ENCODE data around the gene LINGO3. TPM values are rescaled to one million over a fixed set of nuclear protein-coding genes. Genes with fewer than 3 reads are reported as not detected.

Gene LINGO3
- total and polyA plus RNA-seq, 12 donors: 0.11 TPM; not detected in 11

DNA sequence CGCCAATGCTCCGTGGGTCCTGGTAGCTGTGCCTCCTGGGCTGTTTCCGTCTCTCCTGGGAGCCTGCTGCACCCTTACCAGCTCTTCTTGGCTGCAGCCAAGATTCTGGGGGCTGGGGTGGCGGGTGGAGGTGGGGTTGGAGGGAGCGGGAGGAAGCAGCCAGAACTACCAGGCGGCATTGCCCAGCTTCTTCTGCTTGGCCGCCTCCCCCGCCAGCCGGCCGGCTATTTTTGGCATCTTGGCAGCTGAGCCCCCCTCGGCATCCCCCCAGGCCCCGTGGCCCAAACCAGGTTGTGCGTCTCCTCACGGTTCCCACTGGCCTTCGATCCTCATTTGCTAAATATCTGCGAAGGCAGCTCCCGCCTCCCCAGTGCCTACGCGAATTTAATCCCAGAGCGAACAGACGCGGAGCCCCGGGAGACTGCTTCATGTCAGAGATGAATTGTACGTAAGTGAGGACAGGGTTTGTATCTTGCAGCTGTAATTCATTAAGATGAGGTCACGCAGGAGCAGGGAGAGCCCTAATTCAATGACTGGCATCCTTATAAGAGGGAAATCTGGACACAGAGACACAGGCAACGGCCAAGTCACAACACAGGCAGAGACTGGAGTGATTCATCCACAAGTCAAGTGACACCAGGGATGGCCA is 13.1 kb downstream of the LINGO3 start:
- Histone ChIP-seq H3K4me1 (replicated peaks in 1 of 2) (peaks cover 0 to 22% of the 10 kb centered on the region in 2 donors), H3K9me3 (replicated peaks in 1 of 3) (no peaks in the 10 kb centered on the region), H3K27me3 (peaks cover 27% of the 10 kb centered on the region), H3K36me3 (replicated peaks in 1 of 2) (no peaks in the 10 kb centered on the region), H3K27ac (no peak overlapping the region), H3K4me3 (no peak overlapping the region)
- intact Hi-C loops (cut with DNase I): no loop called here
- peak in 5 of 7 donors; percentile 33 to 82 (median 36) for DNase-seq
- 18 to 33% (median 24%) methylated on average over 18 to 26 of the region's 26 CpGs for WGBS, 4 donors
- no peak for TF ChIP-seq POLR2A (IDR thresholded peaks at IDR 0.05)
- TF ChIP-seq, protein P1, sequence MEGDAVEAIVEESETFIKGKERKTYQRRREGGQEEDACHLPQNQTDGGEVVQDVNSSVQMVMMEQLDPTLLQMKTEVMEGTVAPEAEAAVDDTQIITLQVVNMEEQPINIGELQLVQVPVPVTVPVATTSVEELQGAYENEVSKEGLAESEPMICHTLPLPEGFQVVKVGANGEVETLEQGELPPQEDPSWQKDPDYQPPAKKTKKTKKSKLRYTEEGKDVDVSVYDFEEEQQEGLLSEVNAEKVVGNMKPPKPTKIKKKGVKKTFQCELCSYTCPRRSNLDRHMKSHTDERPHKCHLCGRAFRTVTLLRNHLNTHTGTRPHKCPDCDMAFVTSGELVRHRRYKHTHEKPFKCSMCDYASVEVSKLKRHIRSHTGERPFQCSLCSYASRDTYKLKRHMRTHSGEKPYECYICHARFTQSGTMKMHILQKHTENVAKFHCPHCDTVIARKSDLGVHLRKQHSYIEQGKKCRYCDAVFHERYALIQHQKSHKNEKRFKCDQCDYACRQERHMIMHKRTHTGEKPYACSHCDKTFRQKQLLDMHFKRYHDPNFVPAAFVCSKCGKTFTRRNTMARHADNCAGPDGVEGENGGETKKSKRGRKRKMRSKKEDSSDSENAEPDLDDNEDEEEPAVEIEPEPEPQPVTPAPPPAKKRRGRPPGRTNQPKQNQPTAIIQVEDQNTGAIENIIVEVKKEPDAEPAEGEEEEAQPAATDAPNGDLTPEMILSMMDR (IDR thresholded peaks at IDR 0.05): no peak

DNA sequence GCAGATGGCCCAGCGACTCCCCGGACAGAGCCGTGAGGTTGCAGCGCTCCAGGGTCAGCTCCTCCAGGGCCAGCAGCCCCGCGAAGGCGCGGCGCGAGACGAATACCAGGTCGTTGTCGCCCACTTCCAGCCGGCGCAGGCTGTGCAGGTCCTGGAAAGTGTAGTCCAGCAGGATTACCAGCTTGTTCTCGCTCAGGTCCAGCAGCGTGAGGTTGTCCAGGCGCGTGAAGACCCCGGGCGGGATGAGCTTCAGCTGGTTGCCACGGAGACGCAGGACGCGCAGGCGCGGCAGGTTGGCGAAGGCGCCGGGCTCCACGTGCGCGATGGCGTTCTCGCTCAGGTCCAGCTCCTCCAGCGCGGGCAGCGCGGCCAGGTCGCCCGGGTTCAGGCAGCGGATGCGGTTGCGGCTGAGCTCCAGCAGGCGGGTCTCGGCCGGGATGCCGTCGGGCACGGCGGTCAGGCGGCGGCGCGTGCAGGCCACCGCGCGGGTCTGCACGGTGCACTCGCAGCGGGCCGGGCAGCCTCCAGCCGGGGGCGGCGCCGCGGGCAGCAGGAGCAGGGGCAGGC is 16.7 kb downstream of the LINGO3 start:
- Histone ChIP-seq H3K36me3 (replicated peaks in 1 of 2) (no peaks in the 10 kb centered on the region), H3K4me1 (replicated peaks in 1 of 2) (peaks cover 0 to 22% of the 10 kb centered on the region in 2 donors), H3K9me3 (replicated peaks in 1 of 3) (no peaks in the 10 kb centered on the region), H3K27ac (no peak overlapping the region), H3K27me3 (peaks cover 42% of the 10 kb centered on the region), H3K4me3 (peak overlapping the region in 1 of 4 donors; percentile 47)
- TF ChIP-seq, protein P1 (IDR thresholded peaks at IDR 0.05): no peak
- TF ChIP-seq POLR2A (IDR thresholded peaks at IDR 0.05): no peak
- no peak for DNase-seq
- 0 to 17% (median 5%) methylated on average over 3 to 67 of the region's 67 CpGs for WGBS, 4 donors
- intact Hi-C loops (cut with DNase I): no loop called here

DNA sequence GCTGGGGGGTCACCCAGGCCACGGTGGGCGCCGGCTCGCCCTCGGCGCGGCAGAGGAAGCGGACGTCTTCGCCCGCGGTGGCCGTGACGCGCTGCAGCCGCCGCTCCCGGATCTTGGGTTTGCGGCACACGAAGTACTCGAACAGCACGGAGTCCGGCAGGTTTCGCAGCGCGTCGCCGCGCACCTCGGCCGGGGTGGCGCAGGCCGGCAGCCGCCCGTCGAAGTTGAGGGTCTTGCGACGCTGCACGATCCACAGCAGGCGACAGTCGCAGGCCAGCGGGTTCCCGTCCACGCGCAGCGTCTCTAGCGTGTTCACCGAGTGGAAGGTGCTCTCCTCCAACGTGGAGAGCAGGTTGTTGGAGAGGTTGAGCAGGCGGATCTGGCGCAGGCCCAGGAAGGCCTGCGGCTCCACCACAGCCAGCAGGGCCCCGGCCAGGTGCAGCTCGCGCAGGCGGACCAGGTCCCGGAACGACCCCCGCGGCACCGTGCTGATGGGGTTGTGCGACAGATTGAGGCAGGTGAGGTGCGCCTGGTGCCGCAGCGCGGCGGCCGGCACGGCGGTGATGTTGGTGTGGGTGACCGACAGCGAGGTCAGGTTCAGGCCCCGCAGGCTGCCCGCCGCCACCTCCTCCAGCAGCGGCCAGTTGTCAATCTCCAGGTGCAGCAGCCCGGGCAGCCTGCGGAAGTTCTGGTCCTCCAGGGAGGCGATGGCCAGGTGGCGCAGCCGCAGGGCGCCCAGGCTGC is 17.3 kb downstream of the LINGO3 start:
- Histone ChIP-seq H3K4me1 (replicated peaks in 1 of 2) (peaks cover 0 to 22% of the 10 kb centered on the region in 2 donors), H3K27ac (peak overlapping the region in 1 of 5 donors; percentile 80), H3K9me3 (replicated peaks in 1 of 3) (no peaks in the 10 kb centered on the region), H3K27me3 (peaks cover 38% of the 10 kb centered on the region), H3K4me3 (peak overlapping the region in 1 of 4 donors; percentile 47), H3K36me3 (replicated peaks in 1 of 2) (no peaks in the 10 kb centered on the region)
- intact Hi-C loops (cut with DNase I): no loop called here
- no peak for TF ChIP-seq POLR2A (IDR thresholded peaks at IDR 0.05)
- TF ChIP-seq, protein P1 (IDR thresholded peaks at IDR 0.05): no peak
- no peak for DNase-seq
- WGBS, 4 donors: 0 to 20% (median 4%) methylated on average over 1 to 82 of the region's 82 CpGs

DNA sequence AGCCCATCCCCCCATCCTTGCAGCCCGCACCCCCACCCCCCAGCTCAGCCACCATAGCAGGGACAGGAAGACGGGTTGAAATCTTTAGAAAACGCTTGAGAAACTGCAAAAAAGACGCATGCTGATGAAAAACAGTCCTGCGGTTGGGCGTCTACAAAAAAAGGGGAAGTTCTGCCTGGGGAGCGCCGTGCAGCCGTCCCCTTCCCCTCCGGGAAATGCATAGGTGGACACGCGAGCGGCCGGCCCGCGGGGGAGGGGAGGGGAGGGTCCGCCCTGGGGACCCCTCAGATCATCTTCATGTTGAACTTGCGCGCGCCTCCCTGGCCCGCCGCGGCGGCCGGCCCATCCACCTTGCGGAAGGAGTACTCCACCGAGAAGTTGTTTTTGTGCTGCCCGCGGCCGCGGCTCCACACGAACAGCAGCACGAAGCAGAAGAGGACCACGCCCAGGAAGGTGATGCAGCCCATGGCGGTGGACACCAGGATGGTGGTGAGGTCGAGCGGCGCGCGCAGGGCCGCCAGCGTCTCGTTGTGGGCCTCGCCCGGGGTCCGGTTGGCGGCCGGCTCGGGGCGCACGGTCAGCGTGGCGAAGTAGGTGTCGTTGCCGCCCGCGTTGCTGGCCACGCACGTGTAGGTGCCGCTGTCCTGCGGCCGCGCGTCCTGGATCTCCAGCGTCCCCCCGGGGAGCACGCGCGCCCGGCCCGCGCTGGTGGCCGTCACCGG is 18.1 kb downstream of the LINGO3 start:
- intact Hi-C loops (cut with DNase I): loop anchor here in 1 of 2 donors (10.0 kb wide), 1 partner anchor 95 kb away; no protein-coding TSS in a partner anchor
- DNase-seq: no peak
- WGBS, 4 donors: 1 to 4% (median 2%) methylated on average over 16 to 69 of the region's 74 CpGs
- Histone ChIP-seq H3K36me3 (replicated peaks in 1 of 2) (no peaks in the 10 kb centered on the region), H3K27me3 (peaks cover 40% of the 10 kb centered on the region), H3K9me3 (replicated peaks in 1 of 3) (no peaks in the 10 kb centered on the region), H3K4me1 (replicated peaks in 1 of 2) (peaks cover 0 to 18% of the 10 kb centered on the region in 2 donors), H3K27ac (peak overlapping the region in 1 of 5 donors; percentile 80), H3K4me3 (peak overlapping the region in 1 of 4 donors; percentile 47)
- TF ChIP-seq, protein P1 (IDR thresholded peaks at IDR 0.05): no peak
- TF ChIP-seq POLR2A (IDR thresholded peaks at IDR 0.05): no peak
